NCI-H748 (cell line): Measurements from ENCODE around the gene ADARB2.

Source experiments
- DNase-seq: peaks from one replicate; lab custom pipeline; 2025; ENCODE audit not compliant: unreplicated experiment; lab: John Stamatoyannopoulos, UW

Gene ADARB2

DNA sequence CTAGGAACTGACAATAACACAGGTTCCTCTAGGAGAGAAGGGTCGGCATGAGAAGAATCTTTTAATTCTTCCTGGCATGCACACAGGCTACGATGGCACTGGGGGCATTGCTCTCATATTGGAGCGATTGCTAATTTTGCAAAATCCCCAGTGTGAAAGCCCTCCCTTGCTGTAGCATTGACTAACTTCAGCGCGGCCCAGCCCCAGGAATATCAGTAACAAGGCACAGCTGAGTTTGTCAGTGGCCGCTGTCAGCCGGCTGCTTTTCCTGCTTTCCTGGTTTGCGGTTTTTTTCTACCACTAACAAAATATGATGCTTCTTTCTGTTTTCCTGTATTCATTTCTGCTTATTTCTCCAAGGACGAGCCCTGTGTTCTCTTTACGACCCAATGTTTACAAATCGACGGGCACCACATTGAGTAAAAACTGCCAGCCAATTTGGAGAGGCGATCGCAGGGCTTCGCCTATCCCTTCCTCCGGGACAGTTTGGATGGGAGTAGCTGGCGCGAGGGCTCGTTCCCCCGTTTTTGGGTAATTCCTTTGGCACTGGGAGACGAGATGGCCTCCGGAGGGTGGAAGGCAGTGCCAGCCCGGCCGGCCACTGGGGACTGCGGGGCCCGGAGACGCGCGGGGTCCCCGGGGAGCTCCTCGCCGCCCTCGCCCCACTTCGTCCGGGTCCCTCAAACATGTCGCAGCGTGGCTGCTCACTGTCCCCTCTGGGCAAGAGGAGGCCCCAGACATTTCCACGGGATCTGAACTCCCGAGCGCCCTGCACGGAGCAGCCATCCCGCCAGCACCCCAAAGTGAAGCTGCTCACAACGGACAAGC lies 967 bp downstream of the ADARB2 start:
- peak; percentile 43 for DNase-seq

DNA sequence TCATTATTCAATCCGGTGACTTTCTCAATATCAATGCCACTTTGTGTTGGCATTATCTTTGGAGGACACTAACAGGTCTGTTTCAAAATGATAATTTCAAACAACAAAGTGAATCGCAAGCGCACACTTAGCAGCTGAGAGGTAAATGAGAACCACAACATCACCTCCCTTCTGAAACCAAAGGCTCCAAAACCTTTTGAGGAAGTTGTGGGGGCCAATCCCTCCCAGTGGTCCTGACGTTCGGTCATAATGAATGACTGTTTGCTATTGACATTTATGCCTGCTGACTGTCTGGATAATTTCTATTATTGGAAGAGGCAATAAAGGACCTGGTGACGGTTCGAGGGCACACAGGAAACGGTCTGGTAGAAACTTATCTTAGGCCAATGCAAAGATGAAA lies 1.8 kb downstream of the ADARB2 start:
- DNase-seq = peak; percentile 34

DNA sequence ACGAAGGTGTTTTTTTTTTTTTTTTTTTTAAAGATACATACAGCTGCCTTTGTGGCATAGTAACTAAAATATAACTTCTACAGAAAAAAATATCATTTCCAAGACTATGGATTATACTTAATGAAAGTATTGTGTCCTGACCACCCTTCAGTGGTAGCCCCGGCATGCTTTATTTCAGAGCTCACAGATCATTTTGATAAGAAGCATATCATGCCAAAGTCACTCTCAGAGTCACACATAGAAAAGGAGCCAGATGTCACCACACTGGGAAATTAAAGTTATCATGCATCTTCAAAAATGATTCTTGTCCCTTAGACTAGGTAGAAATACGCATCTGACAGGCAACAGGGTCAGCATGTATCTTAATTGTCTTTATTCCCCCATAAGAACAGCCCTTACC lies 3.0 kb downstream of the ADARB2 start:
- peak; percentile 20 for DNase-seq

DNA sequence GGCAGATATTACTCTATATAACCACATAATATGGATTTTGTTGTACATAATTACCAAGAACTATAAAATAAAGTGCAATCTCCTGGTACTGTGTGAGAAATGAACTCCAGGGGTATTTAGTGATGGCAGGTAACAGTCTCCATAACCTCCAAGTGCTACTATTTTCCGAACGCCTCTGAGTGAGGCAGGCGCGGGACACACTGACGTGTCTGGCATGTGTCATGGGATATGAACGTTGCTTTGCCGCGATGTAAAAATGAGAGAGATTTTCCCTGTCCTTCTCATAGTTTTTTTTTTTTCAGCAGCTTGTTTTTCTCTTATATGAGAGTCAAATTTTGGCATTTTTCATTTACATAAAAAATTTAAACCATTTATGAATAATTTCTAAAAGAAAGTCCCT lies 3.6 kb downstream of the ADARB2 start:
- peak; percentile 47 for DNase-seq

DNA sequence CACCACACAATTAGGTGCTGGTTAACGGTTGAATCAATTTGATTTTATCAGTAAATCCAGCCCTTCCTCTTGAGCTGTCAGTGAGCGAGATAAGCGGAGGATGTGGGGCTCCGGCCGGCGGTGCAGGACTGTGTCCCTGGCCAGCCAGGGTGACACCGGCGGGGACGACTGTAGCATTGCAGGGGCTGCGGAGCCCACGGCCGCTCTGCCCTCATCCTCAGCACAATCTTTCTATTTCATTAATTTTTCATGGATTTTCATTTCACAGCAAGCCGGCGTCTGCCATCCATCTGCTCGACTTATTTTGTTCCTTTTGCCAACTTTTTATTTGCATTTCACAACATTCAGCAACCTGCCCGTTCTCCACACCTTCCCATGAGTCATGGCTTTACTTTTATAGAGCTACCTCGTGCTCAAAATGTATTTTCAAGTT lies 4.7 kb downstream of the ADARB2 start:
- peak; percentile 41 for DNase-seq

DNA sequence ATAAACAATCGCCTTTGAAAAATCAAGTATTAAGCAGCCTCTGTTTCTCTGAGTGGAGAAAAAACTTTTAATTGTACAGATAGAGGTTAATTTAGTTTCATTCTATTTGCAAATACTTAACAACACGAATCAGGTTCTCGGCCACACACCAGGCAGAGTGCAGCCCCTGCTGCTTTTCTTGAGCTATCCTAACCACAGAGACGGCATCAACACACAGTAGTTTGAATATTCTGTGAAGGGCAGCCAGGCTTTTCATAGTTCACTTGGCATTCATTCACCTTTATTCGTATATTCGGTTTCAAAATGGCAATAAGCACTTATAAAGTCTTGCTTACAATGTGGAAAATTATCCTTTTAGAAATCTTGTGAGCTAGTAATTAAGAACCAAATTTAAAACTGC lies 5.7 kb downstream of the ADARB2 start:
- DNase-seq = peak; percentile 61

DNA sequence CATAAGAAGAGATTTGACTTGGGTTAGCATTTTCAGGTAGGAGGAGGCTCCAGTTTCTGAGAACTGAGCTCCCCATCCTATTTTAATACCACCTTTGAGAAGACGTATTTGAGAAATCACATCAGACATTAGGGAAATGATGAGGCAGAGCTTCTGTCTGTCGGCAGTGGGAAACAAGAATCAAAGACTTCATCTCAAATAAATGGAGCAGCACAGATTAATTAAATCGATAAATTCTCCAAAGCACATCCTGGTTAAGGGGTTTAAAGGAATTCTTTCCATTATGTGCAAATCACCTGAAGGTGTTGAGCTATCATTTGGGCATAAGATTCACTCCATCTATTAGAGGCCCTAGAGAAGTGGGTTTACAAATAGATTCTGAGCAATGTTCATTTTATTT lies 7.6 kb downstream of the ADARB2 start:
- no peak for DNase-seq

DNA sequence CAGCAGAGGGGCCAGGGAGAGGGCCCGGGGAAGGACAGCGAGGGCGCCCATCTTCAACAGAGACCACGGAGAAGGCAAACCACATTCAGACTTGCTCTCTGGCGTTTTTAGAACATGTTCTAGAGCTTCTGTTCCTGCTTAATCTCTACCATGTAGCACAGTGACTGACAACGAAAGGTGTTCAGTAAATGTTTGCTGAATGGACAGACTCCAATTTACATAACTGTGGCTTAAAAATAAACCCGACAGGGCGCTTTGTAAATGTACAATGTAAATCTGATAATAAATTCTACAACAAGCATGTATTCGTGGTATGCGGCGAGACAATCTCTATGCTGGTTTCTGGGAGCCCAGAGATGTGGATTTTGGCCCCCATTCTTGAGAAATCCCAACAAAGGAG lies 10.5 kb downstream of the ADARB2 start:
- DNase-seq = no peak

DNA sequence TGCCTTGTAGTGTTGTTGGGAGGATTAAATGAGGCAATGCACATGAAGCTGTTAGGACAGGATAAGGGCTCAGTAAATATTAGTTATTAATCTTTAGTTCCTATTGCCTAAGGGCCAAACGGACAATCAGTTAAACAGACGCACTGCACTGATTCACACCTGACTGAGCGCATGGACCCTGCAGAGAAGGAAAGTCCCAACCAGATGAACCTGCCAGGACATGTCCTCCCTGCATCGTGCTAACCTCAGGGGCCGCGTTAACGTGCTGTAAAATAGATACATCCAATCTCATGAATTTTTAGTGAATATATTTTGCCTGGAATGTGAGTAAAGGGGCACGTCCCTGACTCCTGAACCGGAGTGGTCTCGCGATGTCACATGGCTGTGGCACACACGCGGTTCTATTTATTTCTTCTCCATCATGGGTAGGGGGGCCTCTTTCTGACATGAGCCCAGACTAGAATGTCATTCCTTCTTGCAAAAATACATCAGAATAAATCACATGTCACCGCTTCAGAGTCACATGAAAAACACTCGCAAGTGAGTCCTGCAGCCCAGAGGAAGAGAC lies 12.3 kb downstream of the ADARB2 start:
- DNase-seq = peak; percentile 10

DNA sequence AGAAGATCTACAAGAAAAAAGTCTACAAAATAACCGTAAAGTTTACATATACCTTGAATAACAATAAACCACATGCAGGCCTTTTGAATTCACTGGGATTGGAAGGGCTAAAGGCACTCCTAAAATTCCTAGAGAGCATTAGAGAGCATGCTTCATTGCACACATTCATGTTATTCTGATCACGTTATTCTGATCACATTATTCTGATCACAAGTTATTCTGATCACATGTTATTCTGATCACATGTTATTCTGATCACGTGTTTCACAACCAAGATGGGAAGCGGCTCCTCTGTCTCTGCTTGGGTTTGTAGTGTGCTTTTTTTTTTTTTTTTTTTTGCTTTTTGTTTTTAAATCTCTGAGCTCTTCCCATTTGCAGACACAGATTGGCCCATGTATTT lies 20.5 kb downstream of the ADARB2 start:
- no peak for DNase-seq

DNA sequence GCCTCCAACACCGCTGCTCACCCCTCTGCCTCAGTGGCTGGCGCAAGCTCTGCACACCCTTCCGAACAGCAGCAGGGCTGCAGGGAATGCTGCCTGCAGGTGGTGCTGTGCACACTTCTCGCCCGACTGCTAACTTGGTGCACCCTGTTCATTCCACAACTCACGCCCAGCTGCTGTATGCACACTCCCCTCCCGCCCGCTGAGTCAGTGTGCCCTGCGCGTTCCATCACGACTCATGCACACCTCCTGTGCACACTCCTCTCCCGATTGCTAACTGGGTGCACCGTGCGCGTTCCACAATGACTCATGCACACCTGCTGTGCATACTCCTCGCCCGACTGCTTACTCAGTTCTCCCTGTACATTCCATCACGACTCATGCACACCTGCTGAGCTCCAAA lies 21.5 kb downstream of the ADARB2 start:
- no peak for DNase-seq

DNA sequence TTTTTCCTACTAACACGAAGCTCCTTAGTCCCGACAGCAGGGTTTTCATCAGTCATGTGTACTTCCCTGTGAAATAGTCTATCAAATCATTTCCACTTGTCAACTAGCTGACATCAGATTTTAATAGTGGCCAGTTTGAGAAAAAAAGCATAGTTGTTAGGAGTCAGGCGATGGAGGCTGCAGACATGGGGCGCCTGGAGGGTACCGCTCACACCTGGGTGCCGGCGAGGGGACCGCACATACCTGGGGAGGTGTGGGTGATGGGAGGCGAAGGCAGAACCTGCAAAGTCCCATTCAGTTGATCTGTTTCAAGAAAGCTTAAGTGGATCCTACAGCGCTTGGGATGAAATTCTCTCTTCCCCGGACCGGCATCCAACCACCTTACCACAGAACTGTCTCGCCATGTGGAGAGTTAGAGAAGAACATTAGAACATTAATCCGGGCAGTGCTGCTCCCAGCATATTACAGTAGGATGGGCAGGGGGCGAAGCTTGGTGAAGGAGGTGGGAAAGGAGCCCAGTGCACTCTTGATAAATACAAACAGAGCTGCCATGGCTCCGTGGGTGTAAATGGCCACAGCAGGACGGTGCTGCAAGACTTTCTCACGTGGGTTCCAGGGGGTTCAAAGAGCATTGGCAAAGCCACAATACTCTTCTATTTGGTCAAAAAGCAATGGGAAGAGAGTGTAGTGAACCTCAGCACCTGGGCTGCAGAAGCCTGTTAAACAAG lies 24.2 kb downstream of the ADARB2 start:
- no peak for DNase-seq

DNA sequence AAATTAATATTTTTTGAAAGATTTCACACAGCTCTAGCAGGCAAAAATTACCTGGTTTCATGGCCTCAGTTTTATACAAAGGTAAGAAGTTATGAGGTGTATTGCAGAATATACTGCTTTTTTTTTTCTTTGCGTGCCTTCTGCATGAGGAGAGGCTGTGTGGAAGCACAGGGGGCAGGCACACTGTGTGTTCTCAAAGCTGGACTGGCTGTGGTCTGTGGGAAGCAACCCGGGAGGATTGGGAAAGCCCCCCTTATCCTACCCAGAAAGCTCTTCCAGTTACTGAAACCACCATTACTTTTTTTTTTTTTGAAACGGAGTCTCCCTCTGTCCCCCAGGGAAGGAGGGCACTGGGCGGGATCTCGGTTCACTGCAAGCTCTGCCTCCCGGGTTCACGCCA lies 25.0 kb downstream of the ADARB2 start:
- no peak for DNase-seq

DNA sequence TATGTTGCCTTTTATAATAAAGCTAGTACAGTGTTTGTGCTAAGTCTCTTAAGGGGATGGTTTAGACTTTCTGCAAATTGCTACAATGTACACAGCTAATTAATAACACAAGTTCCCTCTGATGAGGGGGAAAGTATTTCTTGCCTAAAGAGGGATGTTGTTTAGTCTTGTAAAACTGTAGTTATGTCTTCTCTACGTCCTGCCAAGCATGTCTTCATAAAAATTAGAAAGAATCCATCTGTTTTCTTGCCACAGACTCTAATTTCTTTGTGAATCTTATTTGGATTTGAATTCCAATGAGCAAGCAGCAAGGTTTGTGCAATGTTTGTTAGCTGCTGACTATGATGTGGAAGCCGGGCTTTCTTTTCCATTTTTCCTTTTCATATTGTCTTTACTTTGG lies 28.2 kb downstream of the ADARB2 start:
- DNase-seq = no peak

DNA sequence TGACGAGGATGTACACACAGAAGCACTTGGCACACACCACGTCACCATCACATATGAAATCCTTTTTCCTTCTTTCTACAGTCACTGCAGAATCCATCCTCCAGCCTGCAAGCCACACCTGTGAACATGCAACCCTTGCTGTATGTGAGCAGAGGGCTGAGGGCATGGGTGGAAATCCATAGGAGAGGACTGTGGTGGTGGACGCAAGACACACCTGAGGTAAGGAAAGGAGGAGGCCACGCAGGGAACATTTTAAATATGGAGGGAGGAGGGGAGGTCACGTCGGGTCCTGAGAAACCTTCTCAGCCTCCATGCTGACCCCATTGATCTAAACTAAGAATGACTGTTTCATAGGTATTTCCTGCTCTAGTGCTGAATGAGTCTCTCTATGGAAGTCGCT lies 28.6 kb downstream of the ADARB2 start:
- no peak for DNase-seq

DNA sequence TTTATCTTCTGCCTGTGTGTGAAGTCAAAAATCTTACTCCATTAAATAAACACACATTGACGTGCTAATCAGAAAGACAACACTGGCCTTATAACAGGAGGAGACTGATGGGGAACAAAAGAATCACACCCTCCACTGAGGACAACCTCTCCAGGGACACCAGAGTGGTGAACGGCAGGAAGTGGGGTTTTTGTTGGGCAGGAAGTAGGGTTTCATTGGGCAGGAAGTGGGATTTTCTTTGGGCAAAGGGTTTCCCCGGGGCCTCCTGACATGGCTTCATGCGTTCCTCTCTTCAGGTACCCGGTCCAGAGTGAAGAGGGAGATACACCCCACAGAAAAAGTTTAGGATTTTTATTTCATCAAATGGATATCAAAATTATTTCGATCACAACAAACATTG lies 30.6 kb downstream of the ADARB2 start:
- no peak for DNase-seq

DNA sequence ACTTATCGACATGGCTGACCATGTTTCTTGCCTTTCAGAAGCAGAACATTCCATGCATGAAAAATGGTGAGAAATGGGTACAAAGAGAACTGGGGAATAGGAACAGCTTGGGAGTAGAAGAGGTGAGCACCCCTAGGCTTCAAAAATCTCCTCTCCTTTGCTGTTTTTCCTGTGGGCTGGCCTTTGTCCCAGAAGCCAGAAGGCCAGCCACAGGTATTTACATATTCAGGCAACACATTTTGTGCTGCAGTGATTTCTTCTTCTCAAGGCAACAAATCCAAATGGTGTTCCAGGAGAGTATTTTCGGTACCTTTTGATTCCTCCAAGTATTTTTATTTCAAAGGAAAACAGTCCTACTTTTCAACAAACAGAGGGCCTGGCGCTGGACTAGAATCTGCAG lies 31.1 kb downstream of the ADARB2 start:
- no peak for DNase-seq

DNA sequence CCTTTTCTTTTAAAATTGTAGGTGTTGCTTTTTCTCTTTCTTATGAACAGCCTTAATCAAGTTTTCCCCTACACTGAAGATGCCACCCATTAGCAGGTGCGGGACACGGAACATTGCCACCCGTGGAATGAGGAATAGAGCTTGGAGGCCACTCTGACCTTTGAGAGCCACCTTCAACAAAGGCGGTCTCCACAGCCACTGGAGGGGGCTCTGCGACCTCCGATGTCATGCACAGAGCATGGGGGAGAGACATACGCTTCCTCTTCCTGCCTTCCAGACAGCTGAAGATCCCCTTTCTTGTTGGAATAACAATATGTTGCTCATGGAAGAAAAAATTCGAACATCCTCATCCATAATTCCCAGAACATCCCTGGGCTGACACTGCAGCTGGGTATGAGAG lies 39.1 kb downstream of the ADARB2 start:
- DNase-seq = no peak

DNA sequence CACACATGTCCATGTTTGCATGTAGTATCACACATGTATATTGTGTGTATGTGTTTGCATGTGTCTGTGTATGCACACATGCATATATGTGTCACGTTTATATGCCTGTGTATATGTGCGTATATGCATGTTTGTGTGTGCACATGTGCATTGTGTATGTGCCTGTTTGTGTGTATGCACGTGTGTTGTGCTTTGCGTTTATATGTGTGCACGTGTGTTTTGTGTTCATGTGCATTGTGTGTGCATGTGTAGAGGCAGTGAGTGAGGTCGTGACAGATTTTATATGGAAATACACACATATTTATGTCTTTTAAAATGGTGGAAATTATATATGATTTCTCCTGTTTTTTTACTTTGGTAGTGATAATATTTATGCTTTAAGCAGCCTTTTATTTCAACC lies 41.2 kb downstream of the ADARB2 start:
- DNase-seq = no peak

DNA sequence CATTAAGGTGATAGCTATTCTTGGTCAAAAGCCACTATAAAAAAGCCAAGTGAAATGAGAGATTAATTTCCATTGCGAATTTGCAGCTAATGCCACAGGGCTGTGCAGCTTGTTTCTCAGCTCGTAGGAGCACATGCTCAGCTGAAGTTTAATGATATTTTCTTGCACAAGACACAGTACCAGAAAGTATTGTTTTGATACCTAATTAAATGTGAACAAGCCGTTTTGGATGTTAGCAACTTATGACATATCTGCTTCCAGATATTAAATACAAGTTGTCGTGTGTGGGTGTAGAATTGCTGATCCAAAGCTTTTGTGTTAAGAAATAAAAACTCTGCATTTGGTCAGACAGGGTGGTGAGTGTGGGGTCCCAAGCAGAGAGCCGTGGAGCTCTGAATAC lies 47.2 kb downstream of the ADARB2 start:
- no peak for DNase-seq

DNA sequence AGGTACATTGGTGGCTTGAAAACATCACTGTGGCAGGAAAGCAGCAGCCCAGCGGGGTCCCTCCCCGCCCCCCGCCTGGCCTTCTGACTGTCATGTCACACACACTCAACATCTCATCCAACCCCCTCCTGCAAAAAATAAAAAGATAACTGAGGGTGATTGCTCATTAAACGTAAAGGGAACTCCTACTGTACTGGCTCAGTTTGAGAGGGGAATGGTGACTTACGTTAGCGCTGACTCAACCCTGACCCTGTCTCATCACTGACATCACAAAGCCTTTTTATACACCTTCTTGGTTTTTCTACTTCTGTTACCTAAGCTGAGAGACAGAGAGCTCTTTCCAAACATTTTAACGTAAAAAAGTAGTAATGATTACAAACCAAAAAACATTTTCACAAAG lies 48.8 kb downstream of the ADARB2 start:
- DNase-seq = no peak

DNA sequence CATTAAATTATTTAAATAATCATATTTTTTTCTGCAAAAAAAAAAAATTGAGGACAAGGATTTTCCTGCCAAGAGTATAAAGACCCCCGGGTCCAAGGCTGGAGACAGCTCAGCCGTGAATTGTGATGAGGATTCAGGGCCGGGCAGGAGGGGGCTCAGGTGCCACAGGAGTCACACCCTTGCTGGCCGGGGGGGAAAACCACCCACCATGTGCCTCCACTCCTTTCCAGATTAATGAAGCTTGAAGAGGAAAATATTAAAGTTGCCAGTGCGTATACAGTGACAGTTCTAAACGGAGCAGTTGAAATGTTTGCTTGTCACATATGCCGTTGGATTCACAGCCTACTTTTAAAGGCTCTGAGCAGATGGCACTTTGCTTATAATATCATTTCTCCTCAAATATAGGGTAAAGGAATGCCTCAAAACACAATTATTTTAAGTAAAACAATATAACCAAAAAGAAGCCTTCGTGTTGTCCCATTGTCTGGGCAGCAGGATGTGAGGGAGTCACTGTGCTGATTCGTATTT lies 49.6 kb downstream of the ADARB2 start:
- no peak for DNase-seq
